CD4-positive, CD25-positive, alpha-beta regulatory T cell (primary cell): ENCODE data around the gene BRD7. TPM values are rescaled to one million over a fixed set of nuclear protein-coding genes. Genes with fewer than 3 reads are reported as not detected.

ENCODE experiments used
- ATAC-seq, 2 donors: fragments of 150-1000 bp; cut with Tn5 transposase; one replicate each; pipeline ENCODE4 v1.10.0; 2021; ENCODE audit warnings: low read depth in 2 of 2, moderate number of reproducible peaks in 2 of 2, moderate library complexity in 1 of 2
- DNase-seq, 3 donors: peaks; one replicate each; pipeline versions ENCODE4 v3.0.0 to v3.0.0-alpha.2; 2012 to 2022; ENCODE audit warnings: mixed read lengths in 1 of 3
- H3K27ac ChIP-seq: one replicate; pipeline ENCODE4 v1.7.0; 2013; ENCODE audit warnings: mild to moderate bottlenecking, low read length; ENCODE audit not compliant: insufficient read depth, poor library complexity, severe bottlenecking
- H3K27me3 ChIP-seq: one replicate; pipeline ENCODE4 v1.7.0; 2013; ENCODE audit warnings: low read length; ENCODE audit not compliant: control insufficient read depth, insufficient read depth
- H3K36me3 ChIP-seq: one replicate; pipeline ENCODE4 v1.7.0; 2013; ENCODE audit warnings: mild to moderate bottlenecking, low read length, moderate library complexity; ENCODE audit not compliant: control insufficient read depth, insufficient read depth
- H3K4me1 ChIP-seq: 2 replicates; pipeline ENCODE4 v1.7.0; 2013; ENCODE audit warnings: mild to moderate bottlenecking, low read length; ENCODE audit not compliant: insufficient read depth, control insufficient read depth, poor library complexity, severe bottlenecking
- H3K4me3 ChIP-seq: one replicate; pipeline ENCODE4 v1.7.0; 2013; ENCODE audit warnings: low read depth, mild to moderate bottlenecking, low read length, moderate library complexity
- H3K9me3 ChIP-seq, 2 experiments: 1 replicate in 1 of 2; 2 replicates in 1 of 2; pipeline ENCODE4 v1.7.0; 2013; ENCODE audit warnings: low read length in 2 of 2, mild to moderate bottlenecking in 1 of 2, moderate library complexity in 1 of 2; ENCODE audit not compliant: control insufficient read depth in 2 of 2
- H3K27ac Mint-ChIP-seq, 3 donors: one replicate each; pipeline ENCODE4 v1.8.0; 2020 to 2022; ENCODE audit warnings: mild to moderate bottlenecking in 3 of 3, mixed read lengths in 3 of 3, moderate library complexity in 2 of 3
- H3K27me3 Mint-ChIP-seq: one replicate; pipeline ENCODE4 v1.8.0; 2022; ENCODE audit warnings: mild to moderate bottlenecking, mixed read lengths
- H3K36me3 Mint-ChIP-seq: one replicate; pipeline ENCODE4 v1.8.0; 2020; ENCODE audit warnings: mixed read lengths
- H3K4me1 Mint-ChIP-seq, 4 donors: one replicate each; pipeline ENCODE4 v1.8.0; 2020 to 2022; ENCODE audit warnings: mixed read lengths in 4 of 4, mild to moderate bottlenecking in 1 of 4
- H3K4me3 Mint-ChIP-seq, 4 donors: one replicate each; pipeline ENCODE4 v1.8.0; 2020 to 2022; ENCODE audit warnings: mild to moderate bottlenecking in 4 of 4, mixed read lengths in 4 of 4, moderate library complexity in 3 of 4
- H3K9me3 Mint-ChIP-seq, 7 donors: one replicate each; pipeline ENCODE4 v1.8.0; 2020 to 2022; ENCODE audit warnings: mixed read lengths in 7 of 7, mild to moderate bottlenecking in 3 of 7, moderate library complexity in 2 of 7
- polyA plus RNA-seq, 4 donors: library from polyadenylated mRNA; unstranded; fragments of 300-500 nt; fragmentation: Illumina TruSeq; gene quantifications; one replicate each; pipeline ENCODE4 v1.2.3, GENCODE V29; 2021
- total RNA-seq: library from RNA; stranded (reverse); gene quantifications from one replicate; pipeline ENCODE4 v1.2.3, GENCODE V29; 2022

The BRD7 gene
- total and polyA plus RNA-seq, 5 donors from 2014 or later: 23.3 to 88.6 (median 37.4) TPM

- Histone ChIP-seq H3K27ac (peak overlapping the region; percentile 33), H3K27me3 (no peaks in the 10 kb centered on the region), H3K36me3 (peaks cover 85% of the 10 kb centered on the region), H3K9me3 (no peaks in the 10 kb centered on the region), H3K4me1 (peaks cover 9% of the 10 kb centered on the region), H3K4me3 (no peak overlapping the region)
- H3K4me1 Mint-ChIP-seq: peaks cover 4 to 13% (median 7%) of the 10 kb centered on the region in 4 donors
- H3K9me3 Mint-ChIP-seq: no peaks in the 10 kb centered on the region
- no peak overlapping the region for H3K4me3 Mint-ChIP-seq
- H3K27ac Mint-ChIP-seq: peak overlapping the region; percentile 26 to 92 (median 31)
- H3K36me3 Mint-ChIP-seq: peaks cover 18% of the 10 kb centered on the region
- no peak for DNase-seq
- no peak for ATAC-seq
- no peaks in the 10 kb centered on the region for H3K27me3 Mint-ChIP-seq
These were observed 59.1 kb downstream of the BRD7 start for GRCh38 chr16:50309527-50310307.

GRCh38 chr16:50309156-50309526 is 59.6 kb downstream of the BRD7 start:
- Histone ChIP-seq H3K4me3 (no peak overlapping the region), H3K9me3 (no peaks in the 10 kb centered on the region), H3K4me1 (peaks cover 9% of the 10 kb centered on the region), H3K27me3 (no peaks in the 10 kb centered on the region), H3K36me3 (peaks cover 86% of the 10 kb centered on the region), H3K27ac (no peak overlapping the region)
- Mint-ChIP-seq H3K27ac (no peak overlapping the region), H3K4me3 (no peak overlapping the region), H3K4me1 (peaks cover 4 to 13% (median 7%) of the 10 kb centered on the region in 4 donors), H3K27me3 (no peaks in the 10 kb centered on the region), H3K36me3 (peaks cover 17% of the 10 kb centered on the region), H3K9me3 (no peaks in the 10 kb centered on the region)
- ATAC-seq: no peak
- DNase-seq: no peak

- H3K4me3 Mint-ChIP-seq: no peak overlapping the region
- Histone ChIP-seq H3K4me1 (peaks cover 1% of the 10 kb centered on the region), H3K4me3 (no peak overlapping the region), H3K9me3 (no peaks in the 10 kb centered on the region), H3K36me3 (peaks cover 81% of the 10 kb centered on the region), H3K27ac (peak overlapping the region; percentile 14), H3K27me3 (no peaks in the 10 kb centered on the region)
- ATAC-seq: no peak
- no peaks in the 10 kb centered on the region for H3K27me3 Mint-ChIP-seq
- H3K27ac Mint-ChIP-seq: peak overlapping the region in 1 of 3 donors; percentile 10
- H3K4me1 Mint-ChIP-seq: peaks cover 0 to 9% (median 5%) of the 10 kb centered on the region in 4 donors
- peaks cover 11% of the 10 kb centered on the region for H3K36me3 Mint-ChIP-seq
- no peaks in the 10 kb centered on the region for H3K9me3 Mint-ChIP-seq
- no peak for DNase-seq
These were observed 60.4 kb downstream of the BRD7 start for GRCh38 chr16:50308237-50308965.

GRCh38 chr16:50306287-50306686 is 62.5 kb downstream of the BRD7 start:
- Mint-ChIP-seq H3K27ac (peak overlapping the region in 1 of 3 donors; percentile 48), H3K4me3 (no peak overlapping the region), H3K4me1 (peaks cover 0 to 9% (median 0%) of the 10 kb centered on the region in 4 donors), H3K27me3 (no peaks in the 10 kb centered on the region), H3K9me3 (no peaks in the 10 kb centered on the region), H3K36me3 (no peaks in the 10 kb centered on the region)
- no peak overlapping the region for H3K27ac ChIP-seq
- DNase-seq (no peak), ATAC-seq (no peak)
- H3K9me3 ChIP-seq: no peaks in the 10 kb centered on the region
- no peak overlapping the region for H3K4me3 ChIP-seq
- H3K36me3 ChIP-seq: peaks cover 75% of the 10 kb centered on the region
- H3K4me1 ChIP-seq: no peaks in the 10 kb centered on the region
- H3K27me3 ChIP-seq: no peaks in the 10 kb centered on the region

GRCh38 chr16:50305441-50306061 is 63.2 kb downstream of the BRD7 start:
- DNase-seq: no peak
- Mint-ChIP-seq H3K4me1 (peaks cover 0 to 8% (median 0%) of the 10 kb centered on the region in 4 donors), H3K27me3 (no peaks in the 10 kb centered on the region), H3K9me3 (no peaks in the 10 kb centered on the region), H3K27ac (no peak overlapping the region), H3K36me3 (no peaks in the 10 kb centered on the region), H3K4me3 (no peak overlapping the region)
- no peaks in the 10 kb centered on the region for H3K27me3 ChIP-seq
- no peaks in the 10 kb centered on the region for H3K9me3 ChIP-seq
- H3K27ac ChIP-seq: no peak overlapping the region
- H3K36me3 ChIP-seq: peaks cover 76% of the 10 kb centered on the region
- ATAC-seq: no peak
- no peaks in the 10 kb centered on the region for H3K4me1 ChIP-seq
- H3K4me3 ChIP-seq: no peak overlapping the region

GRCh38 chr16:50304467-50305440 is 64.0 kb downstream of the BRD7 start:
- no peaks in the 10 kb centered on the region for H3K27me3 Mint-ChIP-seq
- no peak overlapping the region for H3K27ac Mint-ChIP-seq
- Histone ChIP-seq H3K27ac (no peak overlapping the region), H3K9me3 (no peaks in the 10 kb centered on the region), H3K4me3 (no peak overlapping the region), H3K36me3 (peaks cover 73% of the 10 kb centered on the region), H3K27me3 (no peaks in the 10 kb centered on the region), H3K4me1 (no peaks in the 10 kb centered on the region)
- ATAC-seq: no peak
- no peak for DNase-seq
- no peaks in the 10 kb centered on the region for H3K9me3 Mint-ChIP-seq
- no peaks in the 10 kb centered on the region for H3K36me3 Mint-ChIP-seq
- H3K4me1 Mint-ChIP-seq: no peaks in the 10 kb centered on the region
- no peak overlapping the region for H3K4me3 Mint-ChIP-seq
